Esophagus (tissue), 2 donors: ENCODE results near the gene SLC8B1. TPM values are rescaled to one million over a fixed set of nuclear protein-coding genes. Genes with fewer than 3 reads are reported as not detected.

Experiments used
- H3K27ac ChIP-seq, 2 donors: one replicate each; pipeline ENCODE4 v1.5.1; 2013; ENCODE audit warnings: low read depth in 2 of 2, mild to moderate bottlenecking in 2 of 2, inconsistent platforms in 1 of 2, low read length in 1 of 2, moderate library complexity in 1 of 2
- H3K27me3 ChIP-seq, 2 donors: one replicate each; pipeline ENCODE4 v1.6.1; 2013; ENCODE audit warnings: low read length in 2 of 2, control low read depth in 1 of 2, mild to moderate bottlenecking in 1 of 2; ENCODE audit not compliant: insufficient read depth in 2 of 2, control insufficient read depth in 1 of 2
- H3K36me3 ChIP-seq, 2 donors: one replicate each; pipeline ENCODE4 v1.6.1; 2013; ENCODE audit warnings: low read length in 1 of 2; ENCODE audit not compliant: control insufficient read depth in 2 of 2, insufficient read depth in 2 of 2
- H3K4me1 ChIP-seq, 2 donors: one replicate each; pipeline ENCODE4 v1.6.1; 2013; ENCODE audit warnings: low read length in 1 of 2; ENCODE audit not compliant: control insufficient read depth in 2 of 2, insufficient read depth in 2 of 2
- H3K4me3 ChIP-seq, 2 donors: one replicate each; pipeline ENCODE4 v1.5.1; 2013; ENCODE audit warnings: low read length in 2 of 2, mild to moderate bottlenecking in 2 of 2, low read depth in 1 of 2, moderate library complexity in 1 of 2
- H3K9me3 ChIP-seq, 2 donors: one replicate each; pipeline ENCODE4 v1.6.1; 2013; ENCODE audit warnings: mild to moderate bottlenecking in 2 of 2, low read depth in 1 of 2, low read length in 1 of 2, moderate library complexity in 1 of 2; ENCODE audit not compliant: control insufficient read depth in 2 of 2, insufficient read depth in 1 of 2
- WGBS, 2 donors: extraction: QIAGEN DNeasy Blood & Tissue Kit; methylation state at CpG; one replicate each; pipeline ENCODE4 v1.1.7; 2013; 5-methylcytosine and 5-hydroxymethylcytosine counted together
- polyA plus RNA-seq, 2 donors: library from polyadenylated mRNA; stranded (reverse); fragments of 200-250 nt; gene quantifications; one replicate each; pipeline ENCODE4 v1.2.3, GENCODE V29; 2013
- donor health status: healthy with polysubstance abuse.
- donor health status: Bipolar disorder and iron deficiency.

The SLC8B1 gene
- polyA plus RNA-seq, 2 donors, result 17.2 to 19.3 TPM

GRCh38 chr12:113278141-113278540 lies 56.8 kb downstream of the SLC8B1 start:
- WGBS, 2 donors, result 89 to 90% methylated on average over 8 of the region's 8 CpGs
- H3K4me1 ChIP-seq, result peaks cover 0 to 4% of the 10 kb centered on the region in 2 donors
- H3K27me3 ChIP-seq, result no peaks in the 10 kb centered on the region
- H3K9me3 ChIP-seq, result no peaks in the 10 kb centered on the region
- no peak overlapping the region for H3K4me3 ChIP-seq
- H3K27ac ChIP-seq, result no peak overlapping the region
- H3K36me3 ChIP-seq, result peaks cover 8 to 30% of the 10 kb centered on the region in 2 donors

GRCh38 chr12:113277511-113277910 lies 57.4 kb downstream of the SLC8B1 start:
- Histone ChIP-seq H3K27me3 (no peaks in the 10 kb centered on the region), H3K9me3 (no peaks in the 10 kb centered on the region), H3K4me3 (no peak overlapping the region), H3K27ac (no peak overlapping the region), H3K4me1 (peaks cover 0 to 7% of the 10 kb centered on the region in 2 donors), H3K36me3 (peaks cover 12 to 33% of the 10 kb centered on the region in 2 donors)
- WGBS, 2 donors, result 89 to 95% methylated on average over 5 of the region's 5 CpGs

- H3K9me3 ChIP-seq, result no peaks in the 10 kb centered on the region
- H3K27me3 ChIP-seq, result no peaks in the 10 kb centered on the region
- H3K27ac ChIP-seq, result no peak overlapping the region
- H3K4me1 ChIP-seq, result peaks cover 0 to 7% of the 10 kb centered on the region in 2 donors
- H3K36me3 ChIP-seq, result peaks cover 12 to 33% of the 10 kb centered on the region in 2 donors
- H3K4me3 ChIP-seq, result no peak overlapping the region
- 91 to 94% methylated on average over 10 of the region's 10 CpGs for WGBS, 2 donors
These were observed 57.9 kb downstream of the SLC8B1 start for GRCh38 chr12:113276946-113277500.

GRCh38 chr12:113276306-113276705 lies 58.6 kb downstream of the SLC8B1 start:
- Histone ChIP-seq H3K4me1 (peaks cover 5 to 7% of the 10 kb centered on the region in 2 donors), H3K4me3 (no peak overlapping the region), H3K27me3 (no peaks in the 10 kb centered on the region), H3K36me3 (peaks cover 12 to 33% of the 10 kb centered on the region in 2 donors), H3K27ac (no peak overlapping the region), H3K9me3 (no peaks in the 10 kb centered on the region)
- WGBS, 2 donors, result 83 to 88% methylated on average over 8 of the region's 8 CpGs

- WGBS, 2 donors, result 94 to 97% methylated on average over 8 of the region's 8 CpGs
- no peak overlapping the region for H3K27ac ChIP-seq
- no peaks in the 10 kb centered on the region for H3K27me3 ChIP-seq
- H3K36me3 ChIP-seq, result peaks cover 12 to 33% of the 10 kb centered on the region in 2 donors
- no peak overlapping the region for H3K4me3 ChIP-seq
- peaks cover 7 to 9% of the 10 kb centered on the region in 2 donors for H3K4me1 ChIP-seq
- no peaks in the 10 kb centered on the region for H3K9me3 ChIP-seq
These were observed 60.1 kb downstream of the SLC8B1 start for GRCh38 chr12:113274848-113275247.

GRCh38 chr12:113273053-113273725 lies 61.7 kb downstream of the SLC8B1 start:
- peaks cover 12 to 40% of the 10 kb centered on the region in 2 donors for H3K36me3 ChIP-seq
- no peak overlapping the region for H3K27ac ChIP-seq
- 89 to 91% methylated on average over 13 of the region's 13 CpGs for WGBS, 2 donors
- no peaks in the 10 kb centered on the region for H3K27me3 ChIP-seq
- no peaks in the 10 kb centered on the region for H3K9me3 ChIP-seq
- H3K4me1 ChIP-seq, result peaks cover 7 to 12% of the 10 kb centered on the region in 2 donors
- no peak overlapping the region for H3K4me3 ChIP-seq

- Histone ChIP-seq H3K27me3 (no peaks in the 10 kb centered on the region), H3K9me3 (no peaks in the 10 kb centered on the region), H3K4me1 (peaks cover 7 to 17% of the 10 kb centered on the region in 2 donors), H3K36me3 (peaks cover 11 to 38% of the 10 kb centered on the region in 2 donors), H3K27ac (peak overlapping the region; percentile 83 to 93), H3K4me3 (no peak overlapping the region)
- 28 to 34% methylated on average over 12 of the region's 12 CpGs for WGBS, 2 donors
These were observed 62.9 kb downstream of the SLC8B1 start for GRCh38 chr12:113271853-113272561.

GRCh38 chr12:113271466-113271852 lies 63.5 kb downstream of the SLC8B1 start:
- peaks cover 10 to 38% of the 10 kb centered on the region in 2 donors for H3K36me3 ChIP-seq
- H3K4me1 ChIP-seq, result peaks cover 7 to 17% of the 10 kb centered on the region in 2 donors
- no peaks in the 10 kb centered on the region for H3K9me3 ChIP-seq
- no peaks in the 10 kb centered on the region for H3K27me3 ChIP-seq
- H3K4me3 ChIP-seq, result no peak overlapping the region
- WGBS, 2 donors, result 48 to 52% methylated on average over 10 of the region's 10 CpGs
- H3K27ac ChIP-seq, result peak overlapping the region; percentile 83 to 93

- 90 to 91% methylated on average over 11 of the region's 11 CpGs for WGBS, 2 donors
- Histone ChIP-seq H3K27me3 (no peaks in the 10 kb centered on the region), H3K4me1 (peaks cover 7 to 17% of the 10 kb centered on the region in 2 donors), H3K27ac (peak overlapping the region; percentile 70 to 83), H3K36me3 (peaks cover 10 to 41% of the 10 kb centered on the region in 2 donors), H3K4me3 (no peak overlapping the region), H3K9me3 (no peaks in the 10 kb centered on the region)
These were observed 64.2 kb downstream of the SLC8B1 start for GRCh38 chr12:113270709-113271009.
